ENCODE results near the gene TRIP13.

Gene TRIP13

DNA sequence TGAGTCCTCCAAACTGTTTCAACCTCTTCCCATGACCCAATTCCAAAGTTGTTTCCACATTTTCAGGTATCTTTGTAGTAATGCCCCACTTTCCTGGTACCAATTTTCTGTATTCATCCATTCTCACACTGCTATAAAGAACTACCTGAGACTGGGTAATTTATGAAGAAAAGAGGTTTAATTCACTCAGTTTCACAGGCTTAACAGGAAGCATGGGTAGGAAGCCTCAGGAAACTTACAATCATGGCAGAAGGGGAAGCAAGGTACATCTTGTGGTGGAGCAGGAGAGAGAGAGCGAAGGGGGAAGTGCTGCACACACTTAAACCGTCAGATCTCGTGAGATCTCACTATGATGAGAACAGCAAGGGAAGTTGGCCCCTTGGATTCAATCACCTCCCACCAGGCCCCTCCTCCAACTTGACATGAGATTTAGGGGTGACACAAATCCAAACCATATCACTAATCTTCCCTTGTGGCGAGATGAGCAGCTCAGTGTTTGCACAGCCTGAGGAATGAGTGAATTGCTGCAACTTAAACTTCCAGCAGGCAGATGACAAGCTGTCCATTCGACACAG is 42.9 kb downstream of the TRIP13 start:
- Histone ChIP-seq H3K9ac (ENCODE audit: low read length) (no peak overlapping the region), H3K79me2 (ENCODE audit: low read length) (no peaks in the 10 kb centered on the region), H3K4me3 (ENCODE audit: low read length) (no peak overlapping the region), H3K4me1 (ENCODE audit: low read length) (no peaks in the 10 kb centered on the region), H3K36me3 (replicated peaks; ENCODE audit: insufficient read depth, low read length) (no peaks in the 10 kb centered on the region), H3K9me2 (replicated peaks; ENCODE audit: insufficient read depth, low read length) (no peaks in the 10 kb centered on the region), H3K4me2 (ENCODE audit: low read depth, low read length) (no peak overlapping the region), H3K27me3 (replicated peaks; ENCODE audit: insufficient read depth, low read length) (no peaks in the 10 kb centered on the region), H2AFZ (ENCODE audit: low read length) (no peak overlapping the region), H3K27ac (ENCODE audit: low read length) (no peak overlapping the region), H3F3A (ENCODE audit: insufficient read depth, low read length) (no peaks in the 10 kb centered on the region), H4K20me1 (ENCODE audit: insufficient read depth, low read length) (no peaks in the 10 kb centered on the region), H3K9me3 (replicated peaks; ENCODE audit: insufficient read depth, low read length) (no peaks in the 10 kb centered on the region)
- TF ChIP-seq, protein P1, sequence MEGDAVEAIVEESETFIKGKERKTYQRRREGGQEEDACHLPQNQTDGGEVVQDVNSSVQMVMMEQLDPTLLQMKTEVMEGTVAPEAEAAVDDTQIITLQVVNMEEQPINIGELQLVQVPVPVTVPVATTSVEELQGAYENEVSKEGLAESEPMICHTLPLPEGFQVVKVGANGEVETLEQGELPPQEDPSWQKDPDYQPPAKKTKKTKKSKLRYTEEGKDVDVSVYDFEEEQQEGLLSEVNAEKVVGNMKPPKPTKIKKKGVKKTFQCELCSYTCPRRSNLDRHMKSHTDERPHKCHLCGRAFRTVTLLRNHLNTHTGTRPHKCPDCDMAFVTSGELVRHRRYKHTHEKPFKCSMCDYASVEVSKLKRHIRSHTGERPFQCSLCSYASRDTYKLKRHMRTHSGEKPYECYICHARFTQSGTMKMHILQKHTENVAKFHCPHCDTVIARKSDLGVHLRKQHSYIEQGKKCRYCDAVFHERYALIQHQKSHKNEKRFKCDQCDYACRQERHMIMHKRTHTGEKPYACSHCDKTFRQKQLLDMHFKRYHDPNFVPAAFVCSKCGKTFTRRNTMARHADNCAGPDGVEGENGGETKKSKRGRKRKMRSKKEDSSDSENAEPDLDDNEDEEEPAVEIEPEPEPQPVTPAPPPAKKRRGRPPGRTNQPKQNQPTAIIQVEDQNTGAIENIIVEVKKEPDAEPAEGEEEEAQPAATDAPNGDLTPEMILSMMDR (IDR thresholded peaks at IDR 0.05; ENCODE audit: low read length): no peak
- TF ChIP-seq EZH2 (optimal IDR thresholded peaks at IDR 0.05; ENCODE audit: low read depth, low read length) (no peak), EZH2phosphoT487 (IDR thresholded peaks at IDR 0.05; ENCODE audit: low read length) (no peak)
- DNase-seq: no peak

- no peaks in the 10 kb centered on the region for H3K9me2 ChIP-seq (replicated peaks; ENCODE audit: insufficient read depth, low read length)
- no peak overlapping the region for H2AFZ ChIP-seq (ENCODE audit: low read length)
- no peak overlapping the region for H3K9ac ChIP-seq (ENCODE audit: low read length)
- H3K36me3 ChIP-seq (replicated peaks; ENCODE audit: insufficient read depth, low read length): no peaks in the 10 kb centered on the region
- no peaks in the 10 kb centered on the region for H3K4me1 ChIP-seq (ENCODE audit: low read length)
- no peak overlapping the region for H3K27ac ChIP-seq (ENCODE audit: low read length)
- no peaks in the 10 kb centered on the region for H3K79me2 ChIP-seq (ENCODE audit: low read length)
- no peaks in the 10 kb centered on the region for H3K27me3 ChIP-seq (replicated peaks; ENCODE audit: insufficient read depth, low read length)
- H4K20me1 ChIP-seq (ENCODE audit: insufficient read depth, low read length): no peaks in the 10 kb centered on the region
- no peak overlapping the region for H3K4me3 ChIP-seq (ENCODE audit: low read length)
- no peak for DNase-seq
- H3F3A ChIP-seq (ENCODE audit: insufficient read depth, low read length): no peaks in the 10 kb centered on the region
- no peaks in the 10 kb centered on the region for H3K9me3 ChIP-seq (replicated peaks; ENCODE audit: insufficient read depth, low read length)
- H3K4me2 ChIP-seq (ENCODE audit: low read depth, low read length): no peak overlapping the region
- TF ChIP-seq, protein P1 (IDR thresholded peaks at IDR 0.05; ENCODE audit: low read length): no peak
- TF ChIP-seq EZH2 (optimal IDR thresholded peaks at IDR 0.05; ENCODE audit: low read depth, low read length) (no peak), EZH2phosphoT487 (IDR thresholded peaks at IDR 0.05; ENCODE audit: low read length) (no peak)
Observed at GRCh38 chr5:936149-937144, 43.8 kb downstream of the TRIP13 start.

GRCh38 chr5:937151-937924 is 44.7 kb downstream of the TRIP13 start:
- no peaks in the 10 kb centered on the region for H3K27me3 ChIP-seq (replicated peaks; ENCODE audit: insufficient read depth, low read length)
- no peak overlapping the region for H3K27ac ChIP-seq (ENCODE audit: low read length)

More at GRCh38 chr5:937151-937924, 44.7 kb downstream of the TRIP13 start:
- H3K9ac ChIP-seq (ENCODE audit: low read length): no peak overlapping the region
- no peaks in the 10 kb centered on the region for H3K36me3 ChIP-seq (replicated peaks; ENCODE audit: insufficient read depth, low read length)
- no peaks in the 10 kb centered on the region for H3K79me2 ChIP-seq (ENCODE audit: low read length)
- H3F3A ChIP-seq (ENCODE audit: insufficient read depth, low read length): no peaks in the 10 kb centered on the region
- H3K4me2 ChIP-seq (ENCODE audit: low read depth, low read length): no peak overlapping the region
- no peaks in the 10 kb centered on the region for H3K9me3 ChIP-seq (replicated peaks; ENCODE audit: insufficient read depth, low read length)
- no peaks in the 10 kb centered on the region for H4K20me1 ChIP-seq (ENCODE audit: insufficient read depth, low read length)
- no peaks in the 10 kb centered on the region for H3K4me1 ChIP-seq (ENCODE audit: low read length)
- no peaks in the 10 kb centered on the region for H3K9me2 ChIP-seq (replicated peaks; ENCODE audit: insufficient read depth, low read length)
- TF ChIP-seq, protein P1 (IDR thresholded peaks at IDR 0.05; ENCODE audit: low read length): no peak
- TF ChIP-seq EZH2 (optimal IDR thresholded peaks at IDR 0.05; ENCODE audit: low read depth, low read length): no peak
- no peak for TF ChIP-seq EZH2phosphoT487 (IDR thresholded peaks at IDR 0.05; ENCODE audit: low read length)
- H2AFZ ChIP-seq (ENCODE audit: low read length): no peak overlapping the region
- no peak for DNase-seq
- no peak overlapping the region for H3K4me3 ChIP-seq (ENCODE audit: low read length)

Data from MM.1S (cell line).